NK-92 (cell line): ENCODE data around the gene CD2BP2.

ENCODE experiments used
- DNase-seq: peaks from one replicate; lab custom pipeline; 2025; ENCODE audit not compliant: unreplicated experiment; lab: John Stamatoyannopoulos, UW

The CD2BP2 gene

GRCh38 chr16:30365200-30365599 is 10.1 kb upstream of the CD2BP2 start:
- DNase-seq = no peak

GRCh38 chr16:30361180-30361579 is 6.1 kb upstream of the CD2BP2 start:
- no peak for DNase-seq

GRCh38 chr16:30359871-30360170 is 4.7 kb upstream of the CD2BP2 start:
- DNase-seq = no peak

GRCh38 chr16:30358990-30359870 is 4.1 kb upstream of the CD2BP2 start:
- DNase-seq = no peak

GRCh38 chr16:30358577-30358936 is 3.4 kb upstream of the CD2BP2 start:
- no peak for DNase-seq

- DNase-seq = no peak
Observed at GRCh38 chr16:30357715-30358576, 2.8 kb upstream of the CD2BP2 start.

GRCh38 chr16:30357085-30357714 is 2.1 kb upstream of the CD2BP2 start:
- DNase-seq = no peak

GRCh38 chr16:30356401-30357084 is 1.4 kb upstream of the CD2BP2 start:
- no peak for DNase-seq

- DNase-seq = no peak
Observed at GRCh38 chr16:30355954-30356308, 823 bp upstream of the CD2BP2 start.

GRCh38 chr16:30354423-30355143 is 525 bp downstream of the CD2BP2 start:
- DNase-seq = no peak

- DNase-seq = no peak
Observed at GRCh38 chr16:30353438-30354129, 1.5 kb downstream of the CD2BP2 start.

- no peak for DNase-seq
Observed at GRCh38 chr16:30352488-30353401, 2.4 kb downstream of the CD2BP2 start.

- DNase-seq = no peak
Observed at GRCh38 chr16:30351586-30352419, 3.3 kb downstream of the CD2BP2 start.

GRCh38 chr16:30351001-30351441 is 4.1 kb downstream of the CD2BP2 start:
- no peak for DNase-seq

- DNase-seq = no peak
Observed at GRCh38 chr16:30350134-30350871, 4.8 kb downstream of the CD2BP2 start.

GRCh38 chr16:30349675-30350074 is 5.4 kb downstream of the CD2BP2 start:
- DNase-seq = no peak

GRCh38 chr16:30348929-30349328 is 6.2 kb downstream of the CD2BP2 start:
- no peak for DNase-seq
